ENCODE measurements around the gene TBC1D4. TPM values are rescaled to one million over a fixed set of nuclear protein-coding genes. Genes with fewer than 3 reads are reported as not detected.

The TBC1D4 gene
- total and polyA plus RNA-seq, 10 of the 15 experiments (the other 5 are each of a cell fraction or from before 2014, with no cell fraction given) = 11.0 to 38.6 (median 25.5) TPM

DNA sequence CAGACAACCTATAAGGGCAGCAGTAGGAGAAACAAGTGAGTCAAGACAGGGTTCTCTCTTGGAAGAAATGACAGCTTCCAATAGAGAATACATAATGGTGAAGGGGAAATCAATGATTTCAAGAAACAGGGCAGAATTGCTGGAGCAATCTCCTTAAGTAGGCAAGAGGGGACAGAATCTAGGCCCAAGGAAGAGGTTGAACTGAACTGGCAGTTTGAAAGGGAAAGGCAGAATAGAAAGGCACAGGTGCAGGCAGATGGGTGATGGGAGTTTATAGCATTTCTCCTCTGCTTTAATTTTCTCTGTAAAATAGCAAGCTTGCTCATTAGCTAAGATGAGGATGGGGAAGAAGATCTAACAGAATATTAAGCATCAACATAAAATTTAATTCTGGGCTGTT lies 110.8 kb downstream of the TBC1D4 start:
- peaks cover 5% of the 10 kb centered on the region for H3K4me1 ChIP-seq (ENCODE audit: control insufficient read depth, insufficient read depth, low read length)
- no TSS peak for BruUV-seq (replicated peaks)
- in situ Hi-C loops (cut with MboI) (loop anchor here (5.0 kb wide), 2 partner anchors 116 to 176 kb away; partner anchors contain the start of gene UCHL3), intact Hi-C loops (cut with micrococcal nuclease; ENCODE audit: unreplicated experiment) (loop anchor here (10.0 kb wide), 1 partner anchor 274 kb away; no protein-coding TSS in a partner anchor)
- no peak for ATAC-seq
- CTCF ChIA-PET = interaction anchor here (0.7 to 6.4 kb wide), 24 partner anchors 10 to 499 kb away, joined by 3 to 47 read pairs (median 5); partner anchors contain the start of genes TBC1D4 and UCHL3
- H3K9me3 ChIP-seq (replicated peaks; ENCODE audit: control insufficient read depth, insufficient read depth, low read length) = no peaks in the 10 kb centered on the region; the same call in 2 of the 3 replicates
- H3K79me2 ChIP-seq (ENCODE audit: control insufficient read depth, insufficient read depth, low read length) = peaks cover 11% of the 10 kb centered on the region
- H3K36me3 ChIP-seq (ENCODE audit: control insufficient read depth in 2 of 2, insufficient read depth in 2 of 2, low read length in 1 of 2) = no peaks in the 10 kb centered on the region
- DNase-seq (ENCODE audit: low read depth, low spot score) = no peak
- H4K20me1 ChIP-seq (ENCODE audit: control insufficient read depth, insufficient read depth) = no peaks in the 10 kb centered on the region
- POLR2A ChIA-PET = no interaction called here
- no peaks in the 10 kb centered on the region for H3K27me3 ChIP-seq (replicated peaks in 1 of 2; ENCODE audit: control insufficient read depth in 2 of 2, insufficient read depth in 2 of 2, low read length in 1 of 2)
- H2AFZ ChIP-seq (ENCODE audit: control insufficient read depth, low read depth, low read length) = no peak overlapping the region
- TF ChIP-seq E4F1 (IDR thresholded peaks at IDR 0.05; ENCODE audit: borderline replicate concordance, partially characterized antibody) (no peak), ZBED1 (IDR thresholded peaks at IDR 0.05; ENCODE audit: borderline replicate concordance) (no peak), CEBPB (IDR thresholded peaks at IDR 0.05; ENCODE audit: borderline replicate concordance in 1 of 2, low read depth in 2 of 2, low read length in 2 of 2) (no peak), BCL3 (IDR thresholded peaks at IDR 0.05; ENCODE audit: borderline replicate concordance, insufficient read depth, low read depth, low read length, poor library complexity, severe bottlenecking) (no peak), EZH2 (IDR thresholded peaks at IDR 0.05; ENCODE audit: borderline replicate concordance, control insufficient read depth, low read depth, low read length) (no peak), BRCA1 (IDR thresholded peaks at IDR 0.05; ENCODE audit: low read depth, low read length) (no peak), POLR2AphosphoS2 (IDR thresholded peaks at IDR 0.05; ENCODE audit: low read depth, low read length) (no peak), RBBP5 (conservative IDR thresholded peaks at IDR 0.05) (no peak), ZNF207 (IDR thresholded peaks at IDR 0.05; ENCODE audit: borderline replicate concordance) (no peak), NR2C1 (IDR thresholded peaks at IDR 0.05) (no peak), ESRRA (IDR thresholded peaks at IDR 0.05; ENCODE audit: low read length) (no peak), KAT2A (conservative IDR thresholded peaks at IDR 0.05; ENCODE audit: control insufficient read depth, low read depth, low read length) (no peak), ZNF622 (IDR thresholded peaks at IDR 0.05) (no peak), DPF2 (IDR thresholded peaks at IDR 0.05) (no peak)
- no peak overlapping the region for H3K4me3 ChIP-seq
- no peak overlapping the region for H3K27ac ChIP-seq (ENCODE audit: control insufficient read depth, insufficient read depth)
- H3K4me2 ChIP-seq (ENCODE audit: control insufficient read depth, insufficient read depth) = no peak overlapping the region
- RAD21 ChIA-PET (ENCODE audit: unreplicated experiment) = interaction anchor here (0.6 to 5.4 kb wide), 11 partner anchors 13 to 325 kb away, joined by 3 to 46 read pairs (median 6); partner anchors contain the start of genes COMMD6, TBC1D4 and UCHL3
- no peak for FAIRE-seq
- SMC1A ChIA-PET (ENCODE audit: uncharacterized antibody, unreplicated experiment) = interaction anchor here (0.6 to 7.3 kb wide), 20 partner anchors 14 to 269 kb away, joined by 3 to 75 read pairs (median 5); partner anchors contain the start of genes TBC1D4 and UCHL3
- no peak overlapping the region for H3K9ac ChIP-seq (ENCODE audit: control insufficient read depth, insufficient read depth, low read length)

Measured in GM12878 (cell line).